Muscle layer of duodenum (tissue), 2 donors: ENCODE data around the gene GMEB2.

Source experiments
- H3K27ac ChIP-seq: one replicate; pipeline ENCODE4 v1.7.0; 2013; ENCODE audit warnings: mild to moderate bottlenecking, low read length
- H3K27me3 ChIP-seq: one replicate; pipeline ENCODE4 v1.7.0; 2013; ENCODE audit warnings: low read depth, mild to moderate bottlenecking, control low read depth, low read length
- H3K36me3 ChIP-seq, 2 donors: one replicate each; pipeline ENCODE4 v1.7.0; 2013; ENCODE audit warnings: low read length in 2 of 2, control low read depth in 1 of 2, mild to moderate bottlenecking in 1 of 2; ENCODE audit not compliant: insufficient read depth in 2 of 2, control insufficient read depth in 1 of 2
- H3K4me1 ChIP-seq, 2 donors: one replicate each; pipeline ENCODE4 v1.7.0; 2013; ENCODE audit warnings: low read length in 2 of 2, mild to moderate bottlenecking in 2 of 2, control low read depth in 1 of 2, moderate library complexity in 1 of 2; ENCODE audit not compliant: insufficient read depth in 2 of 2, control insufficient read depth in 1 of 2
- H3K4me3 ChIP-seq, 2 donors: one replicate each; pipeline ENCODE4 v1.7.0; 2013; ENCODE audit warnings: low read length in 2 of 2, low read depth in 1 of 2, mild to moderate bottlenecking in 1 of 2
- H3K9me3 ChIP-seq, 2 donors: one replicate each; pipeline ENCODE4 v1.7.0; 2013; ENCODE audit warnings: low read length in 2 of 2, control low read depth in 1 of 2, mild to moderate bottlenecking in 1 of 2; ENCODE audit not compliant: control insufficient read depth in 1 of 2
- donor health status: healthy.

GMEB2 gene

DNA sequence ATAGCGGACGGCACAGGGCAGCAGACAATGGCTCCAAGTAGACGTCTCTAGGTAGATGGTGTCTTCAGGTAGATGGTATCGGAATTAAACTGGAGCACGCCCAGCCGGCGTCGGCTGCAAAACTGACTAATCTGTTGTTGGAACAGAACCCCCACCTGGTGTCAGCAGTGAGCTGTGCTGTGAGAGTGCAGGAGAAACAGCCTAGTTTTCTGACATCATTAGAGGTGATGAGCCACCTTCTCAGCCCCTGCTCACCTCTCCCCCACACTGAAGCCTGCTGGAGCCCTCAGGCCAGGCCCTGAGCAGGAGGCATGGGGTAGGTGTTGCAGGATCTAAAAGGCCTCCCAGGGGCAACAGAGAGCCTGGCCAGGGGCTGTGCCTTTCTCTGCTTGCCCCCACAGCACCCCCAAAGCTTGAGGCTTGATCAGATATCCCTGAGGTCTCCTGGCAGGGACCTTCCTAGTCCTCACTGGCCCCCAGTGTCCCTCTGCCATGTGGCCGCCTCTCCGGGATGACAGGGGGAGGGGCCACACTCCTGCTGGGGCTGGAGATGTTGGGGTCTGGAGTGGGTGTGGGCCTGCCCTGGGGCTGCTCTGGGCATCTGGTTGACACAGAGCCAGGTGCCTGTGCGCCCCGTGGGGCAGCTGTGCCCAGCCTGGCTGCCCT, 46.0 kb downstream of the GMEB2 start:
- Histone ChIP-seq H3K9me3 (no peaks in the 10 kb centered on the region), H3K36me3 (no peaks in the 10 kb centered on the region), H3K4me3 (no peak overlapping the region), H3K4me1 (no peaks in the 10 kb centered on the region), H3K27me3 (no peaks in the 10 kb centered on the region), H3K27ac (no peak overlapping the region)

DNA sequence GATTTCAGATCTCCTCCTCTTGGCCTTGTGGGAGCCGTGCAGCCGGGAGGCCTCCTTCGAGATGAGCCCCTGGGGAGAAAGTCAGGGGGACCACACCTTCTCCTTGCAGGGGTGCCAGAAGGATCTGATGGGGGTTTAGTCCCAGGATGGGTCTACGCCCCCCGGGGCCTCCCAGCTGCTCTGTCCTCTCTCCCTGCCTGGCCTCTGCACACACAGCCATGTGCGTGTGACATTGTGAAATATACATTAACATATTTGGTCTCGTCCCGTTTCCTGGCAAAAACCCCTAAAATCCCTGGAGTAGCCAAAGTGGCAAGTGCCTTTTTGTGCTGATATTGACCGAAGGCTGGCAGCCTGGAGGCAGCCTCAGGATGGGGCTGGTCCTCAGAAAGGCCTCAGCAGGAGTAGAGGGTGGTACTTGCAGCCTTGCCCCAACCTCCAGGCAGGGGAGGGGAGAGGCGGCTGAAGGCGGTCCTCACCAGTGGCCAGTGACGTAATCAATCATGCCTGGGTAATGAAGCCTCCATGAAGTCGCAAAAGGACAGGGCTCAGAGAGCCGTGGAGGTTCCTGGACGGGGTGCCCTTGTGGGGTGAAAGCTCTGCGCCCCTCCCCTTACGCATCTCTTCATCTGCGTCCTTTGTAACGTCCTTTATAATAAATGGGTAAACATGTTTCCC, 47.7 kb downstream of the GMEB2 start:
- H3K36me3 ChIP-seq, result no peaks in the 10 kb centered on the region
- peaks cover 0 to 9% of the 10 kb centered on the region in 2 donors for H3K4me1 ChIP-seq
- peaks cover 3% of the 10 kb centered on the region for H3K27me3 ChIP-seq
- H3K9me3 ChIP-seq, result no peaks in the 10 kb centered on the region
- H3K4me3 ChIP-seq, result no peak overlapping the region
- H3K27ac ChIP-seq, result no peak overlapping the region

DNA sequence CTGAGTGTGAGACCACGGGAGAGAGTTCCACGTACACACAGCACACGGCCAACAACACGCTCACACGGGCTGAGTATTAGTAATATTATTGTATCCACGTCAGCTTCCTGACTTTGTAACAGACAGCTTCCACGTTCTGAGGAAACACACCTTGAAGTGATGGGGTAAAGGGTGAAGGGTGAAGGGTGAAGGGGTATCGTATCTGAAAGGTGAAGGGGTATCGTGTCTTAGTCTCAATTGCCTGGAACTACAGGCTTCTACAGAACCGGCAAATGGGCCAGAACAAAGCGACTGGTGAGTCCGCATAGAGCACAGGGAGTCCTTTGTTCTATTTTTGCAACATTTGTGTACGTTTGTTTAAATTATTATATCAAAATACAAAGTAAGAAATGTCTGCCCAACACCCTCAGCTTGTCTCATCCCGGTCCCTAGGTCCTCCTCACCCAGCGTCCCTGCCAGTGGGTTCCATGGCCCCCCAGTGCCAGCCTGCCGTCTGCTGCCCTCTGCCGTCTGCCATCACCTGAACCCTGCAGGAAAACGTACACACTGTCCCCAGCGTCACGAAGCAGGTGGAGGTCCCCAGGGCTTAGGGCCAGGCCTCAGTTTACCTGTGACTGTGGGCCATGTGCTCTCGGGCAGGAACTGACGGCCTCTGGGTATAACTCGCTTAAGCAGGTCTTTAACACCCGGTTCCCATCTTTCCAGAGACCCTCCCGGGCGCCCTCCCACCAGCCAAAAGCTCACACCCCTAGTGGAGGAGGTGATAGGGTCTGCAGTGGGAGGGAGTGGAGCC, 48.5 kb downstream of the GMEB2 start:
- H3K4me1 ChIP-seq, result peaks cover 0 to 9% of the 10 kb centered on the region in 2 donors
- H3K27me3 ChIP-seq, result peaks cover 3% of the 10 kb centered on the region
- H3K9me3 ChIP-seq, result no peaks in the 10 kb centered on the region
- no peaks in the 10 kb centered on the region for H3K36me3 ChIP-seq
- no peak overlapping the region for H3K27ac ChIP-seq
- no peak overlapping the region for H3K4me3 ChIP-seq

DNA sequence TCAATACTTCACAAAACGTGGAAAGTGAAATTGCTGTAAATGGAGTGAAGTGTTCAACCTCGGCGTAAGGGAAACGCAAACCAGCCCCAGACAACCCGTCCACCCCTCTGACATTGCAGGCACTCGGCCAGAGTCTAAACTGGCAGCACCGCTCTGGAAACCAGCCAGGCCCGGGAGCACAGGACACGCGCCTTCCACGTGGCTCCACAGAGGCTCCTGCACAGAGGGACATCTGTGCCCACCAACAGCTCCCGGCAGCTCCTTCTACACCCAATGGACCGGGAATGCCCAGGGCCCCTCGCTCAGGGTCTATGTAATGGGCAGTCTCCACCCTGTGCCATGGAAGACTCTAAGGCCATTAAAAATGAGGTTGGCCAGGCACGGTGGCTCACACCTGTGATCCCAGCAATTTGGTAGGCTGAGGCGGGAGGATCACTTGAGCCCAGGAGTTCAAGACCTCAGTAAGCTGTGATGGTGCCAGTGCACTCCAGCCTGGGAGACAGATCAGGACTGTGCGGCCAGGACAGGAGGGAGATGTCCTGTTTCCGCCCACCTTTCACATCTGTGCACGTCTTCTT, 49.5 kb downstream of the GMEB2 start:
- Histone ChIP-seq H3K27ac (no peak overlapping the region), H3K4me1 (peaks cover 0 to 11% of the 10 kb centered on the region in 2 donors), H3K4me3 (no peak overlapping the region)

DNA sequence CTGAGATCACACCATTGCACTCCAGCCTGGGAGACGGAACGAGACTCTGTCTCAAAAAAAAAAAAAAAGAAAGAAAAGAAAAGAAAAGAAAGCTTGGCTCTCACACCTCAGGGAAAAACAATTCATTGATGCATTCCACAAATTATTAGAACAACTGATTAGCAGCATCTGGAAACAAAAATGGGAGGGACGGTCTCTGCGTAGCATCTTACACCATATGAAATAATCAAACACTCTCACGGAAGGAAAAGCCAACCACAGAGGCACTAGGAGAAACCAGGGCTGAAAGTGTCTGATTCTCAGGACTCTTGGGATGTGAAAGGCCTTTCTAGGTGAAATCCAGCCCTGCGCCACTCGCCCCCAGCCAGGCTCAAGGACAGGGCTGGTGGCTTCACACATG, 50.6 kb downstream of the GMEB2 start:
- Histone ChIP-seq H3K9me3 (no peaks in the 10 kb centered on the region), H3K27ac (no peak overlapping the region), H3K27me3 (peaks cover 3% of the 10 kb centered on the region), H3K4me3 (no peak overlapping the region), H3K36me3 (peaks cover 0 to 7% of the 10 kb centered on the region in 2 donors), H3K4me1 (peaks cover 0 to 13% of the 10 kb centered on the region in 2 donors)

More for the DNA sequence above, 49.5 kb downstream of the GMEB2 start:
- H3K36me3 ChIP-seq, result peaks cover 0 to 2% of the 10 kb centered on the region in 2 donors
- H3K27me3 ChIP-seq, result peaks cover 3% of the 10 kb centered on the region
- H3K9me3 ChIP-seq, result no peaks in the 10 kb centered on the region

DNA sequence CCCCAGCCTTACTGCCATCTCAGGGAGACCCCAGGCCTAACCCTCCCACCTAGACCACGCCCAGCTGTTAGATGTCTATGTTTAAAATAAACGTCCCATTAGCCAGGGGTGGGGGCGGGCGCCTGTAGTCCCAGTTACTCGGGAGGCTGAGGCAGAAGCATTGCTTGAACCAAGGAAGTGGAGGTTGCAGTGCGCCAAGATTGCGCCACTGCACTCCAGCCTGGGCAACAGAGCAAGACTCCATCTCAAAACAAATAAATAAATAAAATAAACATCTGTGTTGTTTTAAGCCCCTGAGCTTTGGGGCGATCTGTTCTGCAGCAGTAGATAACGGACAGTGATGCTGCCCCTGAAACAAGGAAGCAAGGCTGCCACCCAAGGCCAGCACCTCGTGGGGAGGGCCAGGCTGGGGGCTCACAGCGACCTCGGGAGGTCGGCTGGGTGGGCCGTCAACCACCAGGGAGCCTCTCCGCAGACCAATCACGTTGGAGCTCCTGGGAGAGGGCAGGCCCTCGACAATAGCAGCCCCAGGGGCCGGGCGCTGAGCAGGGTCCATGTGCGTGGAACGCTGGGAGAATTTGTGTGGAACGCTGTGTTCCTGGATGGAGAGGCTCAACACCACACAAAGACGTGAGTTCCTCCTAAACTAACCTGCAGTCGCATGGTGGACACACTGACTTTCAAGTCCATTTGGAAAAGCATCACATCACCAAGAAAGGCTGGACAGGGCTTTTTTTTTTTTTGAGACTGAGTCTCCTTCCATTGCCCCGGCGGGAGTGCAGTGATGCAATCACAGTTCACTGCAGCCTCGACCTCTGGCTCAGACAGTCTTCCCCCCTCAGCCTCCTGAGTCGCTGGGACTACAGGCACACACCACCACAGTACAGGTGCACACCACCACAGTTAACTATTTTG, 51.8 kb downstream of the GMEB2 start:
- H3K4me3 ChIP-seq, result no peak overlapping the region
- H3K4me1 ChIP-seq, result peaks cover 0 to 13% of the 10 kb centered on the region in 2 donors
- H3K36me3 ChIP-seq, result peaks cover 0 to 7% of the 10 kb centered on the region in 2 donors
- H3K27me3 ChIP-seq, result peaks cover 3% of the 10 kb centered on the region
- H3K27ac ChIP-seq, result no peak overlapping the region
- no peaks in the 10 kb centered on the region for H3K9me3 ChIP-seq

DNA sequence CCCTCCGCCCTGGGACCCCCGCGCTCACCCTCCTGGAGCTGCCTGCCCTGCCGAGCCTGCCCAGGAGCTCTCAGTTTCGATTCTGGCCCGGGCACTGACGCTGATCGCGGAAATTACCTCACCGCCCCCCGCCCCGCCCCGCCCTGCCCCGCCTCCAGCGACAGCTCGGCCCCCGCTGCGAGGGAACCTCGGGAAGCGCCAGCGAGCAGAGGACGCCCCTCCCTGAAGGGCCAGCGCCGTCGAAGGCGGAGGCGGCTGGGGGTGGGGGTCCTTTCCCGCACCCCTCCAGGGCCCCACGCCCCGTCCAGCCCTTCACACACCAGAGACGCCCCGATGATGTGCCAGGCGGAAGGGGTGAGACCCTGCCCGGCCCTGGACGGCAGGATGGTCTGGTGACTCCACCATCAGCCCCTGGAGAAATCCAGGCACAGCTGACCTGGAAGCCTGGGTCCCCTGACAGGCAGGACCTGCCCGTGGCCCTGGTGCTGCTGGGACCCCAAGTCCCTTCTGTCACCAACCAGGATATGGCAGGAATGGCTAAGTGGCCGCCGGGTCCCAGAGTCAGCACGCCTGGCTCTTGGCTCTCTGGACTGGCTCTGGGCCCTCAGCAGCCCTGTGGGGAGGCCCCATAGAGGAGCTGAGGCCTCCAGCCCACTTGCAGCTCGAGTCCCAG, 52.6 kb downstream of the GMEB2 start, which contains the start of gene HELZ2:
Gene HELZ2, minus strand, starts transcription at position 84 of the 673 bp plus-strand sequence. CDS start 1,854 bp downstream, outside the sequence.
- peak within 1 kb of the TSS; percentile 71 to 79 for H3K4me3 ChIP-seq
- H3K27me3 ChIP-seq, result peaks cover 3% of the 10 kb centered on the region
- H3K27ac ChIP-seq, result peak within 1 kb of the TSS; percentile 31
- peaks cover 0 to 13% of the 10 kb centered on the region in 2 donors for H3K4me1 ChIP-seq
- H3K9me3 ChIP-seq, result no peaks in the 10 kb centered on the region
- H3K36me3 ChIP-seq, result peaks cover 0 to 7% of the 10 kb centered on the region in 2 donors

DNA sequence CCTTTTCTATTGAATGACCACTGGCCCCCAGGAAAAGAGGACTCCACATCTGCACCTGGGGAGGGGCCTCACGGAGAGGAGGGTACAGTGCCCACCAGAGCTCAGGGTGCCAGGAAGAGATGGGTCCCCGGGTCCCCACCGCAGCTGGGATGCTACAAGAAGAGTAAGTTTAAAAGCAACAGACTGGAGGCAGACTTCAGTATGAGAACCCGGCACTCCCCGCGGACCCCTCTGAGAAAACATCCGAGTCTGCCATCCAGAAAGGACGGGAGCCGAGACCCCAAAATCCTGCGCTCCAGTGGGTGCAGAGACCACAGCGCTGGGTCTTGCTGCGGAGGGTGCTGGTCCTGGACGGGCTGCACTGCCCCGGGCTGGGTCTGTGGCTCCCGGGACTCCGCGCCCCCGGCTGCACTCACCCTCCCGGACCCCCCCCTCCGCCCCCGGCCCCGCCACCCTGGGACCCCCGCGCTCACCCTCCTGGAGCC, 53.2 kb downstream of the GMEB2 start:
- peaks cover 0 to 13% of the 10 kb centered on the region in 2 donors for H3K4me1 ChIP-seq
- H3K36me3 ChIP-seq, result peaks cover 0 to 7% of the 10 kb centered on the region in 2 donors
- H3K27me3 ChIP-seq, result peaks cover 3% of the 10 kb centered on the region
- H3K27ac ChIP-seq, result peak overlapping the region; percentile 31
- no peaks in the 10 kb centered on the region for H3K9me3 ChIP-seq
- peak overlapping the region; percentile 71 to 79 for H3K4me3 ChIP-seq

DNA sequence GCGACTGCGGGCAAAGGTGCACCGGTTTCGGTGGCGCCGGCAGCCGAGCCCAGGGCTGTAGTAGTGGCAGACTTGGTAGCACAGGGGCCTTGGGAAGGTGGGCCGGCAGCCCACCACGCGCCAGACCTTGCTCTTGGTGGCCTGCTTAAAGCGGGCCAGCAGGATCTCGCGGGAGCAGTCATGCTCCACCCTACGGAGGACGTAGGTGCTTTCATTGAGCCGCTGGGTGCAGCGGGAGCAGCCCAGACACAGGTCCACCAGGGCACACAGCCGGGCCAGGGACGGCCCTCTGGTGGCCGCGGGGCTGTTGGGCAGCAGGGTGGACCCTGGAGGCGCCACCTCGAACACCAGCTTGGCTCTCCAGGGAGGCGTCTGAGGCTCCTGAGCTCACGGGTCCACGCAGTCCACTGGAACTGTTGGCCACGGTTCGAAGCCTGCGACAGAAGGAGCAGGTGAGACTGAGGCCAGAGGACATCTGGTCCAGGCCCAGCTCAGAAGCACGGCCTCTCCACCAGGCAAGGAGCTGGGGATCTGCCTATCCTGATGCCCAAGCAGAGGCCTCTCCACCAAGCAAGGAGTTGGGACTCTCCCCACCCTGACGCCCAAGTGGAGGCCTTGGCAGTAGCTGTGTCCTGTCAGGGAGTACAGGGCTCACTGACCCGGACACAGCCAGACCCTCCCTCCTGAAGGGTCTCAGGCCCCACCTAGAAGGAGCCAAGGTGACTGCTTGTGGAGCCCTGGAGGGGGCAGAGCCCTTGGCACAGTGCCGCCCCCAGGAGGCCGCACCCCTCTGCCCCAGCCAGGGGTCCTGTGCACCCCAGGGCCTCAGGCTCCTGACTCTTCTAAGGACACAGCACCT, 53.9 kb downstream of the GMEB2 start:
- Histone ChIP-seq H3K4me3 (peak overlapping the region; percentile 71 to 79), H3K27me3 (peaks cover 3% of the 10 kb centered on the region), H3K9me3 (no peaks in the 10 kb centered on the region), H3K36me3 (peaks cover 0 to 7% of the 10 kb centered on the region in 2 donors), H3K27ac (peak overlapping the region; percentile 31), H3K4me1 (peaks cover 0 to 13% of the 10 kb centered on the region in 2 donors)
